GM12801 (cell line): ENCODE results near the gene TACC2.

ENCODE experiments used
- CTCF ChIP-seq: IDR thresholded peaks from one replicate; pipeline ENCODE4 v1.5.1; 2011; ENCODE audit warnings: control low read depth; ENCODE audit not compliant: insufficient read length; ENCODE audit errors: extremely low read depth

Gene TACC2

GRCh38 chr10:122291739-122292138 lies 302.8 kb downstream of the TACC2 start:
- no peak for TF ChIP-seq CTCF

GRCh38 chr10:122292376-122292775 lies 303.4 kb downstream of the TACC2 start:
- no peak for TF ChIP-seq CTCF

- no peak for TF ChIP-seq CTCF
Observed at GRCh38 chr10:122293156-122293960, 304.4 kb downstream of the TACC2 start.

GRCh38 chr10:122293961-122294380 lies 305.0 kb downstream of the TACC2 start:
- no peak for TF ChIP-seq CTCF

- TF ChIP-seq CTCF = no peak
Observed at GRCh38 chr10:122294511-122295450, 305.8 kb downstream of the TACC2 start.

- no peak for TF ChIP-seq CTCF
Observed at GRCh38 chr10:122295451-122295809, 306.5 kb downstream of the TACC2 start.

- TF ChIP-seq CTCF = no peak
Observed at GRCh38 chr10:122296363-122297120, 307.6 kb downstream of the TACC2 start.
